GM21367 (cell line): Measurements from ENCODE around the gene ATG7.
"Not testable (repeated sequence)": the region's sequence is repeated elsewhere in the genome, so short reads cannot be mapped to it uniquely, and the experiment has no call there.

ENCODE experiments used
- ATAC-seq: cut with Tn5 transposase; IDR thresholded peaks from one replicate; pipeline ENCODE4 v1.9.1; 2021; ENCODE audit not compliant: unreplicated experiment

ATG7 gene

DNA sequence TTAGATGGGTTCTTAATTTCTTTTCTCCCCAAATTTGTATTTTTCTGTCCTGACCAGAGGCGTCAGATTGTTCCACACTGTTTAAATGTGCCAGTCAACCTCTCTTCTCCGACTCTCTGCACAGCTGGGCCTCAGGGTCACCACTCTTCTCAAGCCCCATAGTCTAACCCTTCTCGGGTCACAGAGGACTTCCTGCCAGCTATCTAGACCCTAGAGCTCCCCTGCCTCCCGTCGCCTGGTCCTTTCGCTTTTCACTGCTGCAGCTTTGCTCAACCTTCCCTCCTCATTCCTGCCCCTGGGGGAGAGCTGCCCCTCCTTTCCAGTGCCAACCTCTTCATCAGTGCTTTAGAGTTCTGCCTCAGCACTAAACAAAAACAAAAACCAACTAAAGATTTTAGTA lies 151.7 kb downstream of the ATG7 start:
- no peak for ATAC-seq

DNA sequence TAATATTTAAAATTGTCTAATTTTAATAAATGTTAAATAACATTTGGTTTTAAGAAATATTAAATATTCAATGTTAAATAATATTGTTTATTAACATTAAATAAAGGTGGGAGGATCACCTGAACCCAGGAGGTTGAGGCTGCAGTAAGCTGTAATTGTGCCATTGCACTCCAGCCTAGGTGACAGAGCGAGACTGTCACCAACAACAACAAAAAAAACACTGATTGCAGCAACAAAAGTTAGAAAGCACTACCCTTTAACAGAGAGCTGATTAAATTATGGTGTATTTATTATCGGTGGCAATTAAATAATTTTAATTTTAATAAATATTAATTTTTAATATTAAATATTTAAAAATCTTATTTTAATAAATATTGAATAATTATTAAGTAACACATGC lies 152.1 kb downstream of the ATG7 start:
- no peak for ATAC-seq

DNA sequence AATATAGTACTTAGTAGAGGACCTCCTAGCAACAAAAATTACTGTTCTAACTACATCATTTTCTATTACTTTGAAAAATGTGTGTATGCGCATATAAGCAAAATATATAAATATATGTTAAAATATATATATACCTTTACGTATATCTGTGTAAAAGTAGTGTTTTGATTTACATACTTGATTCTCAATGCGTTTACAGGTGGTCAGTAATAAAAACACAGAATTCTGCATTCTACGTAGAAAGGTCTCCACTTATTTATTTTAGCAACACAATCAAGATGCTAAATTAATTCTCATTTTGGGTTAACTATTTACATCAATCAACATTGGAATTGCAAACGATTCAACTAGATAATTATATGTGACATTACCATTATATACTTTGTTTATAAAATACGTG lies 158.0 kb downstream of the ATG7 start:
- no peak for ATAC-seq

DNA sequence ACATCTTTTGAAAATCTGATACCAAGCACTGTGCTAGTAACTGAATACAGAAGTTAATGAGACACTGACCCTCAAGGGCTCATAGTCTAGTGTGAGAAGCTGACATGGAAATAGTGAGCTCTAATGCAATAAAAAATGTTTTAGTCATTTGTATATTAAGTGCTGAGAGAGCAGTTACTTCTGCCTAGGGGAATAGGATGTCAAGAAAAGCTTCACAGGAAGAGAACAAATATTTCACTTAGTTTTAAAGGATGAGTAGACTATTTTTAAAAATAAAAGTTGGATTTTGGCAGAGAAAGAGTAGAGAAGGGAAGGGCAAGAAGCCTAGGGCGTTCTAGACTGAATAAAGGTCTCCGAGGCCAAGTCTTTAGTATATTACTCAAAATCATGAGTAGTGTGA lies 158.4 kb downstream of the ATG7 start:
- no peak for ATAC-seq

DNA sequence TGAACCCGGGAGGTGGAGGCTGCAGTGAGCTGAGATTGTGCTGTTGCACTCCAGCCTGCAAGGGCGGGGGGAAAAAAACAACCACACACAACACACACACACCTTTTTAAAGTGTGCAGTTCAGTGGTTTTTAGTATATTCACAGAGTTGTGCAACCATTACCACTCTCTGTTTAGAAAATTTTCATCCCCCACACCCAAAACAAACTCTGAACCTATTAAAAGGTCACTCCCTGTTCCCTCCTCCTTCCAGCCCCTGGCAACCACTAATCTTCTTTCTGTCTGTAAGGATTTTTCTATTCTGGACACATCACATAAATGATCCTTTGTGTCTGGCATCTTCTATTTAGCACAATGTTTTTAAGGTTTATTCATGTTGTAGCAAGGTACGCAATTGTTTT lies 159.1 kb downstream of the ATG7 start:
- no peak for ATAC-seq

DNA sequence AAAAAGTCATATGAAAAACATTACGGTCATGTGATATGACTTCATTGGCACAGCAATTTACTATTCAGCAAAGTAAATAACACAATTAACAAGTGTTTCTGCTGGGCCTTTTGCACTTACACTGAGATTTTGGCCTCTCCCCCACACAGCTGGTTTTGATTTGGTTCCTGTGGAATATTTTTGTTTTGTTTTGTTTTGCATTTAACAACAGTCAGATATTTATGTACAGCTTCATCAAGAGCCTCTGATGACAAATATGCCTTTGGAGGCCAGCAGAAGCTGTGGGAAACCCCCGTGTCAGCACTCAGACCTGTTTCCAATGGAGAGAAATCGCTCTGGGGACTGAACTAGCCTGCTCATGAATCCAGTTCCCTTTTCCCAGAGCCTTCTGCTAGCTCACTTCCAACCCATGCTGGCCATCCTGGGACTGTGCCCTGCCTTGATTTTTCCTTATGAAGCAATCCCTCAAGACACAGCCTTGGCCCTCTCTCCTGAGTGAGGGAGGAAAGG lies 161.9 kb downstream of the ATG7 start:
- ATAC-seq, result no peak

DNA sequence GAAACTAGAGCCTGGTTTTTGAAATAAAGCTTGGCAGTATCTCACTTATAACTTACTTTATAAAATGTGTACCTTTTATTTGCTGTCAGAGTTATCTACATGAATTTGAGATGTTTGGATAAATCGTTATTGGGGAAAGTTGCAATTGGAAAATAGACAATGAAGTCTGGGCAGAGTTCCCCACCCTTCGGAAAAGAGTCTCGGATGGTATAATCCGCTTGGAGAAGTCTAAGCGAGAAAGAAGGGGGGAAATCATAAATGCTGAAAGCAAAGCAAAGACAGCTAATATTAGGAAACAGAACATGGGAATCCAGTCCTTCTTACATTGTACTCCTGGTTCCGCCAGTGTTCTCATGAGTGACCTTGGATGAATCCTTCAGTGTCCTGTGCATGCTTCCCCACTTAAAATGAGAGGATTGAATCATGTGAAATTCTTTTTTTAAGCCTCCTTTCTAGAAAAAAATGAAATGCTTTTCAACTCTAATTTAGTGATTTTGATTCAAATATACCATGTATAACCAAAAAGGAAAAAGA lies 162.4 kb downstream of the ATG7 start:
- ATAC-seq, result no peak

DNA sequence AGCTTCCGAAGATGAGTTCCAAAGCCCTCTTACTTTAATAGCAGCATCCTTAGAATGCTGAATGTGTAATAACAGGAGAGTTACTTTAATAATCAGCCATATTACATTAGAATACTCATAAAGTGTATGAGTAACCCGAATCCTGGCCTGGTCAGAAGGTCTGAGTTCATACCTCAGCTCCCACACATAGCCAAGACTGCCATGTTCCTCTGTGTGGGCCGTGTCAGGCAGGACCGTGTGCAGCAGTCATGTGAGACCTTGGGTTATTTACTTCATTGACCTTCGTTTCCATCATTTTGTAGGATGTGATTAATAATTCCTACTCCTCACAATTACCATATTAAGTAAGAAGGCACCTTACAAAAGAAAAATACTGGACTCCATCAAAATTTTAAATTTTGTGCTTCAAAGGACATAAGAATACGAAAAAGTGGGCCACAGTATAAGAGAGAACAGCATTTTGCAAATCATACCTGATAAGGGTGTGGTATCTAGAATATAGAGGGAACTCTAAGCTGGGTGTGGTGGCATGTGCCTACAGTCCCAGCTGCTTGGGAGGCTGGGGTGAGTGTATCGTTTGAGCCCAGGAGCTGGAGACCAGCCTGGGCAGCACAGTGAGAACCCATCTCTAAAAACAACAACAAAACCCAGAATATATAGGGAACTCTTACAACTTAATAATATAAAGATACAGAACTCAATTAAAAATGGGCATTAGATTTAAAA lies 163.4 kb downstream of the ATG7 start:
- ATAC-seq, result no peak

DNA sequence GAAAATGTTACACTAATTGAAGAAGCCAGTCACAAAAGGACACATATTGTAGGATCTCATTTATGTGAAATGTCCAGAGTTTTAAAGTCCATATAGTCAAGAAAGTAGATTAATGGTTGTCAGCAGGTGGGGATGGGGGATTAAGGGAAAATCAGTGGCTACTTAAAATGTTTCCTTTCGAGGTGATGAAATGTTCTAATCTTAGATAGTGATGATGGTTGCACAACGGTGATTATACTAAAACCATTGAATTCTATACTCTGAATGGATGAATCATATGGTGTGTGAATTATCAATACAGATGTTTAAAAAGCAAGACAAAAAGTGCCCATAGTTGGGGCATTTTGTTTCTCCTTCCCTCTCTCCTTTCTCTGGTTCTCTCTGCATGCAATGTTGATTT lies 164.6 kb downstream of the ATG7 start:
- ATAC-seq, result no peak

DNA sequence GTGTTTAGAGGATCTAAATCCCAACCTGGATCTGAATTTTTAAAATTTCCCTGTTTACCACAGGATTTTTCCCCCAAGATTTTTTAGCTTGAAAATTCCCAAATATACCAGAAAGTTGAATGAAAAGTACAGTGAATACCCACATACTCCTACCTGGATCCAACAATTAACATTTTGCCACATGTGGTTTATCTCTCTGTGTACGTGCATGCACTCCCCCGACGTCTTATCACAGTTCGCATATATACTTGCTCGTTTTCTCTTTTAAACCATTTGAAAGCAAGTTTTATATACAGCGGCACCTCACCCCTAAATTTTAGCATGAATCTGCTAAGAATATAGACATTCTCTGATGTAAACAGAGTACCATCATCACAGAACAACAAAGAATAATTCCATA lies 165.3 kb downstream of the ATG7 start:
- no peak for ATAC-seq

DNA sequence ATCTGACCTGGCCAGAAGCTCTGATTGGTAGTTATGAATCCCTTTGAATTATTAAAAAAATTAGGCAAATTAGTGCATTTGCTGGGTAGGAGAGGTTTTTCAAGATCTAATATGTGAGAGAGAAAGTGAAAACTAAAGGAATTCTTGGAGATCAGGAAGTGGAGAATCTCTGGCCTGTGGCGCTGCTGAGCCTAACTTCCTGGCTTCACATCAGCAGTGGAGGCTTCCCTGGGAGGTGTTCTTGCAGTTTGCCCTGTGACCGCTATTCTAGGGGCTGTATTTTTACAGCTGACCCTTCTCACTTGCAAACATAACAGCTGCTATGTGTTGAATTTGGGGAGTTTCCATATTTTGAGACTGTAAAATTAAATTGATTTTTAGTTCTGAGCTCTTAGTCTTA lies 166.4 kb downstream of the ATG7 start:
- ATAC-seq, result no peak

DNA sequence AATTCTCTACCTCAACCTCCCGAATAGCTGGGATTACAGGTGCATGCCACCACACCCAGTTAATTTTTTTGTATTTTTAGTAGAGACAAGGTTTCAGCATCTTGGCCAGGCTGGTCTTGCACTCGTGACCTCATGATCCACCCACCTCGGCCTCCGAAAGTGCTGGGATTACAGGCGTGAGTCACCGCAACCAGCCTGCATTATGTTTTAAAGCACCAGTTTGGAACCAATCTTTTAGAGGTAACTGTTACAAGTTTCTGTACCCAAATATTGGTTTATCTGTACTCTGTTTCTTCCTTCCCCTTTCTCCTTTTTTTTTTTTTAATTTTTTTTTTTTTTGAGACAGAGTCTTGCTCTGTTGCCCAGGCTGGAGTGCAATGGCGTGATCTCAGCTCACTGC lies 169.1 kb downstream of the ATG7 start:
- not testable (repeated sequence) for ATAC-seq

DNA sequence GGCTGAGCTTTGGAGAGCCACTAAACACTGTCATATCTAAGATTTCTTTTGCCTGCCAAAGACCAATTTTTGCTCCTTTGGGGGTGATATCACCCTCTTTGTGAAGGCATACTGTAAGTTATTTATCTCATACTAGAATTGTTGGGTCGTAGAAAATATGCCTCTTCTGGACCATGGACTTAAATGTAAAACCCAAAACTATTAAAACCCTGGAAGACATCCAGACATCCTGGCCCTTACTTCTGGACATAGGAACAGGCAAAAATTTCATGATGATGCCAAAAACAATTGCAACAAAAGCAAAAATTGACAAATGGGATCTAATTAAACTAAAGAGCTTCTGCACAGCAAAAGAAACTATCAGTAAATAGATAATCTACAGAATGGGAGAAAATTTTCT lies 172.2 kb downstream of the ATG7 start:
- ATAC-seq, result no peak

DNA sequence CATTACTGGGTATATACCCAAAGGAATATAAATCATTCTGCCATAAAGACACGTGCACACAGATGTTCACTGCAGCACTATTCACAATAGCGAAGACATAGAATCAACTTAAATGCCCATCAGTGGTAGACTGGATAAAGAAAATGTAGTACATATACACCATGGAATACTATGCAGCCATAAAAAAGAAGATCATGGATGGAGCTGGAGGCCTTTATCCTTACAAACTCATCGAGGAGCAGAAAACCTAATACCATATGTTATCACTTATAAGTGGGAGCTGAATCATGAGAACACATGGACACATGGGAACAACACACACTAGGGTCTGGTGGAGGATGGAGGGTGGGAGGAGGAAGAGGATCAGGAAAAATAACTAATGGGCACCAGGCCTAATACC lies 173.0 kb downstream of the ATG7 start:
- ATAC-seq, result not testable (repeated sequence)

DNA sequence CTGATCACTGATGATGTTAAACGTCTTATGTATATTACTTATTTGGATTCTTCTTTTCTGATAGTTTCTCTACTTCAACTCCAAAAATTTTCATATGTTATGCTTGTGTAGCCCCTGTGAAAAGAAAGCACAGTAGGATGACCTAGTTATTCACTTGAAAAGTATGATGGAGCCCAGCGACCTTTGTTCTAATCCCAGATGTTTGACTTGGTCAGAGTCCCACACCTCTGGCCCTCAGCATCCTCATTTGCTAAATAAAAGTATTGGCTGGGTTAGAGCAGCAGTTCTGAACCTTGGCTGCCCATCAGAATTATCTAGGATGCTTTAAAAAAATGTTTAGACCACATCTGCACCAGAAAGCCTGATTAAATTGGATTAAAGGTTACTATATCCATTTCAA lies 173.7 kb downstream of the ATG7 start:
- no peak for ATAC-seq

DNA sequence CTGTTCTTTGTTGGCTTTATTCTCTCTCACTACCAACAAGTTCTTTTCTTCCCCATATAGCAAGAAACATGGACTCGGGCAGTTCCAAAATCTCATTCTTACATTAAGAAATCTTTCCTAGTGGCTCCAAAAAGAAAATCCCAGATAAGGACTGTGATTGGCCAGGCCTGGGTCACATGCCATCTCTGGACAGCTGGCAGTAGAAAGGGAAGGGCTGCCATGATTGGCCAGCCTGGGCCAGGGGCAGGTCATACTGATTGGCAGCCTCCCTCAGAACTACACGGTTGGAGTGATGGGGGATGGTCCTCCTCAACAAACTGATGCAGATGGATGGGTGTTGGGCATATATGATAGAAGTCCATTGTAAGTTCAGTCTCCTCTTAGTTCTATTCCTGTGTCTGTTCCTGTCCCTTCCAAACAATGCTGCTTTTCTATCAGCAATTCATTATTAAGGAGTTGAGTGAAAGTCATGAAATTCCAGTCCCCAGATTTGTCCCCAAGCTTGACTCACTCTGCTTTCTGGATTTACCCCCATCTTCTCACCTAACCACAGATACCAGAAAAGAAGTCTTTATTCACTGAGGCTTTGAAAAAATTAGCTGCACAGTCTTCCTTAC lies 175.5 kb downstream of the ATG7 start:
- ATAC-seq, result no peak

DNA sequence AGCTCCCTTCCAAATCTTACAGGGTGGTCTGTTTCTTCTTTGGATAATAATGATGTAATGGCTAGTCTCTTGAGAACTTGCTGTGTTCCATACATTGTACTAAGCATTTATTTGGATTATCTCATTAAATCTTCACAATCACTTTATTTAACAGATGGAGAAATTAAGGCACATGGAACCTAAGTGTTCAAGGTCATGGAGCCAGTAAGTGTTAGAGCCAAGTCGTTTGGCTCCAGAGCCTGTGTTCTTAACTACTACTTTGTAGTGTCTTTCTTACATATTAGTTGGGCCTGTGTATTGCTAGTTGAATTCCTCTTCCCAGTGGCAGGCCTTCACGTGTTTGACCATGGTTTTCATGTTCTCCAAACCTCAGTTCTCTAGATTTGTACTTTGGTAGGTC lies 177.8 kb downstream of the ATG7 start:
- ATAC-seq, result no peak

DNA sequence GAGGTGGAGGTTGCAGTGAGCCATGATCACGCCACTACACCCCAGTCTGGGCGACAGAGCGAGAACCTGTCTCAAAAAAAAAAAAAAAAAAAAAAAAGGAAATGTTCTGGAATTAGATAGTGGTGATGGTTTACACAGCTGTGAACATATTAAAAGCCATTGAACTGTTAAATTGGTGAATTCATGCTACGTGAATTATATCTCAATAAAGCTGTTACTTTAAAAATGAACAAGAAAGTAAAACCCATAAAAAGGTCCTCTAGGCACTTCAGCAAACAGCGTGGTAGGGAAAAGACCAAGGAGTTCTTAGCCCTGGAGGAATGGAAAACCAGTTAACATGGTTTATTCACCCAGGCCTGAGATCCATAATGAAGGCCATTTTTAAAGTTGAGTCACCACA lies 180.1 kb downstream of the ATG7 start:
- no peak for ATAC-seq

DNA sequence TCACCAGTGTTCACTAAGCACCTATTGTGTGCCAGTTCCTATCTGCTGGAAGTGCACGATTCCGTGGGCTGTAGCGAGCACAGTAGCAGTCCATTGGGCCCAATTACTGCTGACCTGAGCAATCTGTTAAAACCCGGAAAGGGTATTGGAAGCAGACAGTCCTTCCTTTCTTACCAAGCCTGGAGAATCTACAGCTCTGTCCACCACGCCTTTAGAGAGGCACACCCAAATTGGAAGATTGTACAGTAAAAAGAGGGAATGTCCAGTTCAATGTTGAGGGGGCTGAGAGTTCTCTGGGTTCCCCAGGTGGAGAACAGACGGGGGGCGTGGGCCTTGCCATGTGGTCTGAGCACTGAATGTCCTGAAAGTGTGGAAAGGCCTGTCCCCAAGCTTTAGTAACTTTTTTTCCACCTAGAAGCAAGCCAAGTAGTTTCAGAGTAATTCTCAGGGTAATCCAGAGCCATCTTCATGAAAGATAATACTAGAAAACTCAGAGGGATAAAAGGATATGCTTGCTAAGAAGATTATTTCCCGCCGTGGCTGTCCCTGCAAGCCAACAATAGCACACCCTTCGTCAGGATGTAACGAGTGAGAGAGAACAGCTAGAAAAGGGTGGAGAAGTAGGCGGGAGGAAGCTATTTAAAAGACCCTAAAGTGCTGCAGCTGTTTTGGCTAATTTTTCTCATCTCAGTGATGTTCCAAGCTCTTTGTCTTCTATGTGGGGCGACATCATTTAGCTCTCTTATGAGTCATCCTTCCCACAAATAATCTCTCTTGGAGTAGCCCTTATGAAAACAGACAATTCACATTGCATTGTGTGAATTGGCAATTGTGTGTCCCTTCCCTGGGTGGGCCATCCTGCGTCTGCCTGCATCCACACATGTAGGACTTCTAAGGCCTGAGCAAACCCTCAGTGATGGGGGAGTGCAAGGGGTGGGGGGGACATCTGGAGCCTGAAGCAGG lies 181.0 kb downstream of the ATG7 start:
- no peak for ATAC-seq

DNA sequence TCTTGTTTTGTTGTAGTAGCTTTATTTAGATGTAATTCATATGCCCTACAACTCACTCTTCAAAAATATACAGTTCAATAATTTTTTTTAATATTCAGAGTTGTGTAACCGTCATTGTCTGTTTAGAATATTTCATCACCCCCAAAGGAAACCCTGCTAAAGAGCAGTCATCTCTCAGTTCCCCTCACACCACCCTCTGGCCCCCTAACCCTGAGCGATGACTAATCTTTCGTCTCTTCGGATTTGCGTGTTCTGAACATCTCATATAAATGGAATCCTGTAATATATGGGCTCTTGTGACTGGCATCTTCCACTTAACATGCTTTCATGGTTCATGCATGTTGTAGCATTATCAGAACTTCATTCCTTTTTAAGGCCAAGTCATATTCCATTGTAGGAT lies 183.8 kb downstream of the ATG7 start:
- no peak for ATAC-seq

DNA sequence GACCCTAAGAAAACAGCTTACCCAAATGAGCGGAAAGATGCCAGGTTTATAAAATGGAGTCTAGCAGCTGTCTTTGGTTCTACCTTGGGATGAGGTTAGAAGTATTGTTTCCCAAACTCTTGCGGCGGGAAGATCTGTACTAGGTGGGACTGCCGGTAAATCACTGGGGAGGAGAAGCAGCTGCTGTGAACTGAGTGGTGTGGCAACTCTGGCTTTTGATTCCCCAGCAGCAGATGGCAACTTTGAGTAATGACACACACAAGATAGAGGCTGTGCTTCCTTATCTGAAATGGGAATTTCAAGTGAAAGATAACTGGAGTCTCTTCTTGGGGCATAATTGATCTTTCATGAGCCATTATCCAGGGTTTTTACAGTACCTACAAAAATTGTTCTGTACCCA lies 184.9 kb downstream of the ATG7 start:
- ATAC-seq, result no peak
